C1 segment of cervical spinal cord (tissue), 14 donors: ENCODE measurements around the gene TRIM65.

Experiments
- DNase-seq, 14 donors: peaks; one replicate each; lab custom pipeline; 2025; lab: John Stamatoyannopoulos, UW

The TRIM65 gene

DNA sequence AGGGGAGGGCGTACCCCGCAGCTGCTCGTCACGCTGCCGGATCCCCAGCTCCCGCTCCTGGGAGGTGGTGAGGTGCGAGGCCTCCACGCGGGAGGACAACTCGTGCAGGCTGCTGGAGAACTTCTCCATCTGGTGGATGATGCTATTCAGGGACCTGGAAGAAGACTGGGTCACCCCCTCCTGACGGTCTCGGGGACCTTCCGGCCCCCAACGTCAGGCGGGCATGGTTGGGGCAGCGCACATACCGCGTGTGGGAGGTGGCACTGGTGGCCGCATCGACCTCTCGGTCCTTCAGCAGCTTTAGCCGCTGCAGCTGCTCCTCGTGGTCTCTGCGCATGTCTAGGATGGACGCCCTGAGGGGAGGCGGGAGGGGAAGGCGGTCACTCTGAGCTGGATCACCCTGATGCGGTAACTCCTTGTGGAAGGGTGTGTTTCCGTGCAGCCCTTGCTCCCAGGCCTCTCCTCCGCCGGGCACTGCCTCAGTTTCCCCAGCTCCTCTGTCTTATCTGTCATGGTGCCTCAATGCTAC lies 21.2 kb upstream of the TRIM65 start:
- no peak for DNase-seq

DNA sequence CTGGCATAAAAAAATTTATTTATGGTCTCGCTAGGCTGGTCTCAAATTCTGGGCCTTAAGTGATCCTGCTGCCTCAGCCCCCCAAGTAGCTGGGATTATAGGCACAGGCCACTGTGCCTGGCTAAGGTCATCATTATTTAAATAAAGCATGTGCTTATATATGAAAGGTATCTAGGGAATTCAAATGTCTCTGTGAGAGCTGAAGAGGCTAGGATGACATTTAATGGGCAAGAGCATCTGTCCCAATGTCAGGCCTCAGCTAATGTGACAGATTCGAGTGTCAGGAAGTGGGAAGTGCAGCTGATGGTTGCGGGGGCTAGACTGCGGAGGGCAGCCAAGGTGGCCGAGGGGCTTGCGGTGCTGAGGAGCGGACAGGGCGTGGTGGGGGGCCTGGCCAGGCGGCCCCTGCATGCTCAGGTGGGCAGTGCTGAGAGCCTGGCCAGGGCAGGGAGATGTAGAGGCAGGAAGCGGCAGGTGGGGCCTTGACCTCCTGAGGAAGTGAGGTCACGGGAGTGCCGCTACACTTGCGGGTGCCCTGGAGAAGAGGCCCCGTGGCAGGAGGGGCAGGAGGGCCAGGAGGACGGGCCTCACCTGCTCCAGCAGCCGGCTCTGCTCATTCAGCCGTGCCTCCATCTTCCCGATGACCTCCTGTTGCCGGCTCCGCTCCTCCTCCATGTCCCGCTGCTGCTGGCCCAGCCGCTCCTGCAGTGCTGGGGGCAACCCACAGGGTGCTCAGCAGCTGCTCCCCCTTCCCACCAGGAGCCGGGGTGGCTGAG lies 20.6 kb upstream of the TRIM65 start:
- no peak for DNase-seq

DNA sequence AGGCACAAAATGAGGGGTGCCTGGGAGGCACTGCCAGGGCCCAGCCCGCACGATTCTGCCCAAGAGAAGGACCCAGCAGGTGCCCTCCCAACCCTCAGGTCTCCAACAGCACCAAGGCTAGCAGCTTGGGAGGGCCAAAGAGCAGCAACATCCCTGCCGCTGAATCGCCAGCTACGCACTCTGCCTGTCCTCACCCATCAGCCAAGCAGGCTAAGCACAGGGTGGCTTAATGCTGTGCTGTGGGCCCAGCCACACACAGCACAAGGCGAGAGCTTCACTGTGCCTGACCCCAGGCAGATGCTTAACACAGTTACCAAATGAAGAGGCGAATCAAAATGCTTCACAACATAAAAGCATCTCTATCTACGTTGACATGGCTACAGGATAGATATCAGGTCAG lies 18.5 kb upstream of the TRIM65 start:
- DNase-seq = no peak

DNA sequence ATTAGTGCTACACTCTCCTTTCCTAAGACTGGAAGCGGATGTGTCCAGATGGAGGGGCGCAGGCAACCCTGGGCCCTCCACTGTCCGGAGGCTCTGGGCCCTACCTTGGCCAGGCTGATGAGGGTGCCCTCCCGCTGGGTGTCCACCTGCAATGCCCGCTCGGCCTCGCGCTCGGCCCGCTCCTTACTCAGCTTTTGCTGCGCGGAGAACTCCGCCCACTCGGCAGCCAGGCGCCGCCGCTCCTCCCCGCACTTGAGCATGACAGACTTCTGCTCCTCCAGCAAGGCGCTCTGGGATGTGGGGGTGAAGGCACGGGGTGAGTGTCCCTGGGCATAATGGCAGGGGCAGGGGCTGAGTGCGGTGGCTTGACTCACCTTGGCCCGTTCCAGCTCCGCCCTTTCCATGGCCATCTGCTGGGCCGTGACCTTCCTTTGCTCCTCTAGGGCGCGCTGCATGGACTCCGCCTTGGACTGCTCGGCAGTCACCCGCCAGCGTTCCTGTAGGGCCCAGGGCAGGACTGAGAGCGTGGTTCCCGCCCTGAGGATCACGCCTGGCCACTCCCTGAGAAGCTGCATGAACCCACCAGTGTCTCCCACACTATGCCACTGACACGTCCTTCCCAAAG lies 18.0 kb upstream of the TRIM65 start:
- DNase-seq = no peak

- DNase-seq = no peak
Measured at GRCh38 chr17:75913537-75914210, 16.9 kb upstream of the TRIM65 start.

DNA sequence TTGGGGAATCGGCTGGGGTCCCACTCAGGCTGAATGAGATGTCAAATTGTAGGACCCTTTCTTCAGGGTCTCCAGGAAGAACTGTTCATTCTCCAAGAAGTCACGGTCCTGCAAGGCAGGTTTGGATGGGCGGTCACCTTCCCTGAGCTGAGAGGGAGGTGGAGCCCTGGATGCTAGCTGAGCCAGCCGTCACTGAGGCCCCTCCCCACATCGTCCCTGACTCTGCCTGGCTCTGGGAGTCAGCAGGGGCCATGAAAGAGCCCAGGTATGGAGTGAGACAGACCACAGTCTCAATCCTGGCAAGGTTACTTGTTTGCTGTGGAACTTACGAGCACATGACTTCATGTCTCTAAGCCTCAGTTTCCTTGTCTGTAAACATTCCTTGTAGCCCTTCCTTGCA lies 13.9 kb upstream of the TRIM65 start:
- no peak for DNase-seq

GRCh38 chr17:75909812-75910274 lies 13.1 kb upstream of the TRIM65 start:
- peak in 1 of 14 donors; percentile 35 for DNase-seq

DNA sequence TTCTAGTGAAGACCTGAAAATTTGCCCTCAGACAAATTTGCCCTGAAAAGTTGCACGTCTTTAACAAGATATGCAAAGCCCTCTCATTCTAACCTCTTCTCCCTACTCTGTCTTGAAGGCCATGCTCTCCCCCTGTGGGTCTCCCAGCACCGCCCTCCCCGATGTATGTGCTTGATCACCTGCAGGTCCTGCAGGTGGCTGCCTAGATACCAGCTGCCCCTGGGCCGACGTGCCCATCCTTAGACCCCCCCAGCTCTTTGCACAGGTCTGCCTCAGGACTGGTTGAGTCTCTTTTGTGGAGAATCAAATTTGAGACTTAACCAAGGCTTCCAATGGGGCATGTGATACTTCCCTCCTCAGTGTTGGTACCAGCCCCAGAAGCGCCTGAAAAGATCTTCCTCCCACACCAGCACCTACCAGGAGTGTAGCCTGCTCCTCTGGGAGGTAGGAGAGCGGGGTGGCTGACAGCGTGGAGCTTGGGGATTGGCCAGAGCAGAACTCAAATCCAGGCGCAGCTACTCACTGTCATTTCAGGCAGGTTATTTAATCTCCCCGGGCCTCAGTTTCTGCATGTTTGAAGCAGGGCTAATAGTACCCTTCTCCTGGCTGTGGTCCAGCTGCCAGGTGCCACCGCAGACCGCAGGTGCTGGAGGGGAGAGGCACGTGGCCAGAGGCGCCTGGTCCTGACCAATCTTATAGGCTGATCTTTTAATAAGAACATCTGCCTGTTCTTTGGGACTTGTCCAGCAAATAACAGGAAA lies 12.5 kb upstream of the TRIM65 start:
- DNase-seq = no peak

- no peak for DNase-seq
Measured at GRCh38 chr17:75908201-75908600, 11.4 kb upstream of the TRIM65 start.

- no peak for DNase-seq
Measured at GRCh38 chr17:75906143-75906884, 9.6 kb upstream of the TRIM65 start.

GRCh38 chr17:75904749-75905521 lies 8.2 kb upstream of the TRIM65 start, which contains the start of gene MRPL38:
Gene MRPL38 (minus strand): TSS chr17:75904884. CDS start chr17:75904875, 9 bp downstream.
- peak; percentile 61 to 98 (median 84) for DNase-seq

DNA sequence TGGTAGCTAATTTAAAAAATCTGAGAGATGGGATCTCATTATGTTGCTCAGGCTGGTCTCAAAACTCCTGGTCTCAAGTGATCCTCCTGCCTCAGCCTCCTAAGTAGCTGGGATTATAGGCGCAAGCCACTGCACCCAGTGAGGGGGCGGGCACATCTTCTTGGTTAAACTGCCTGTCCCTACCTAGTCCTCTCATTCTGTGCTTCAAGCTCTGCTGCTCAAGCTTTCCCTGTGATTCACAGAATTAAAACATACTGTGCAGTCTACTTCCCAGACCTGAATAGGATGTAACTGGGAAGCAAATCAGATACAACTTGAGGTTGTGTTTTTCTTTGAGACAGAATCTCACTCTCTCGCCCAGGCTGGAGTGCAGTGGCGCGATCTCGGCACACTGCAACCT lies 5.7 kb upstream of the TRIM65 start:
- DNase-seq = no peak

GRCh38 chr17:75901727-75902126 lies 5.0 kb upstream of the TRIM65 start:
- no peak for DNase-seq

DNA sequence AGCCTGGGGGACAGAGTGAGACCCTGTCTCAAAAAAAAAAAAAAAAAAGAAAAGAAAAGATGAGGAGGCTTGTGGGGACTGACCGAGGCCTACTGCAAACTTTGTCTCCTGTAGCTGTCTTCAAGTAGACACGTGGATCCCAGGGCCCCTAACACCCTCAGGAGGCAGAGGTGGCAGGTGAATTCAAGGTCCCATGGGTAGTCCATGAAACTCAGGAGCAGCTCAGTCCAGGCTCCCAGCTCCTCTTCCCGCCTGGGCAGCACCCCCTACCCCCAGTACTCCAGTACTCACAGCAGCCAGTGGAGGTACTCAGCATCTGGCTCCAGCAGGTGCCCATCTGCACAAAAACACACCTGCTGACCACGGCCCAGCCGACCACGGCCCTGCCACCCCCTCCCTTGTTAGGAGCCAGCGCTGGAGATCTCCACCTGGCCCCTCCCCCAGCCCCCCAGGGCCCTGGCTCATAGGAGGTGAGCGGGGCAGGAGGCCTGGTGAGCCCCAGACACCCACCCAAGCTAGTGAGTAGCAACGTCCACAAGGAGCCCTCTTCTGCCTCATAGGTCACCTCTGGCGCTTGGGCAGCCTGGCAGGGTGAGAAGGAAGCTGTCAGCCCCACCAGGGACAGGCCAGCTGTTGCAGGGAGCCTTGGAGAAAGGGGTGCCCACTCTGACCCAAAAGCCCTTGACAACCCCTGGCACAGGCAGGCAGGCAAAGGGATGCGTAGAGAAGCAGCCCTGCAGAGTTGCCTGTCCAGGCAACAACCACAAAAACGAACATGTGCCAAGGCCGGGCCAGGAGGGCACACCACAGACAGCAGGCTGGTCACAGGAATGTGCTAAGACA lies 4.2 kb upstream of the TRIM65 start:
- no peak for DNase-seq

- no peak for DNase-seq
Measured at GRCh38 chr17:75899767-75900468, 3.2 kb upstream of the TRIM65 start.

- no peak for DNase-seq
Measured at GRCh38 chr17:75899353-75899752, 2.6 kb upstream of the TRIM65 start.

DNA sequence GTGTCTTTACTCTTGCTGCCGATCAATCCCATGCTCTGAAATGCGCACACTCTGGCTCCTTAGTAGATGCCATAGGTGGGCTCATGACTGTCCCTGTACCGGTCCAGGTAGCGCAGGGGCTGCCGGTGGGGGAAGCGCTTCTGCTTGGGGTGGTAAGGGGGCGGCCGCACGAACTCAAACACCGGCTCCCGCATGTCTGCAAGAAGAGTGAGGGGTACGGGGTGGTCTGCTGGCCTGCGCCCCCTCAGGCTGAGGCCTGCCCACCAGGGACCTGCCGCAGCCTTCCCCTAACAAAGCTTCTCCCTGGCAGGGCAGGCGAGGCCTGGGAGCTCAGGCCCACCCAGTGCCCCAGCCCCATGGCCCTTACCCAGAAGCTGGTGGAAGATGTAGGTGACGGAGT lies 2.0 kb upstream of the TRIM65 start:
- DNase-seq = no peak

DNA sequence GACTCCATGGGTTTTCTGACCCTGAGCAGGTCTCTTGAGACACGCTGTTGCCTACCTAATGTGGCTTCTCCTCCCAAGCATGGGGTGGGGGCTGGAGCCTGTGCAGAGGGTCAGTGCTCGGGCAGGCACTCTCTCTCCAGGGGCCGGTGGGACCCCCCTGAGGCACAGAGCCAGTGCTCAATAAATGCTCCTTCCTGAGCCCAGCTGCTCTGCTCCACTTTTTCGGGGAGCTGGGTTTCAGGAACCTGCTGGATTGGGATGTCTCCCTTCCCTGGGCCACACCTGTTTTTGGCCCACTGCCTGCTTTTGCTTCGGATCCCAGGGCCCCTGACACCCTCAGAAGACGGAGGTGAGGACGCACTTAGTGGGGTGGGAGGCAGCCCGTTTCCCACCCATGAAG lies 1.3 kb upstream of the TRIM65 start:
- no peak for DNase-seq
